HG03280 (cell line): Measurements from ENCODE around the gene BIRC2.

Experiments used
- ATAC-seq: cut with Tn5 transposase; IDR thresholded peaks from one replicate; pipeline ENCODE4 v1.9.1; 2021; ENCODE audit warnings: mild to moderate bottlenecking, moderate library complexity; ENCODE audit not compliant: unreplicated experiment

BIRC2 gene

DNA sequence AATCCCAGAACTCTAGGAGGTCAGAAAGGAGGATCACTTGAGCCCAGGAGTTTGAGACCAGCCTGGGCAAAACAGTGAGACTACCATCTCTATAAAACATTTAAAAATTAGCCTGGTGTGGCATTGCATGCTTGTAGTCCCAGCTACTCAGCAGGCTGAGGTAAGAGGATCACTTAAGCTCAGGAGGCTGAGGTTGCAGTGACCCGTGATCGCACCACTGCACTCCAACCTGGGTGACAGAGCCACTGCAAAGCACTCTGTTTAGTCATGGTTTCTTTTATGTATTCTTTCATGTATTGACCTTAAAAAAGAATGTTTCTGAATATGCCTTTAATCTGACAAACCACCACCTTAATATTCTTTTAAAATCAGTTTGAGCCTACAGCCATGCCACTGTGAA is 52.2 kb downstream of the BIRC2 start:
- ATAC-seq = no peak

DNA sequence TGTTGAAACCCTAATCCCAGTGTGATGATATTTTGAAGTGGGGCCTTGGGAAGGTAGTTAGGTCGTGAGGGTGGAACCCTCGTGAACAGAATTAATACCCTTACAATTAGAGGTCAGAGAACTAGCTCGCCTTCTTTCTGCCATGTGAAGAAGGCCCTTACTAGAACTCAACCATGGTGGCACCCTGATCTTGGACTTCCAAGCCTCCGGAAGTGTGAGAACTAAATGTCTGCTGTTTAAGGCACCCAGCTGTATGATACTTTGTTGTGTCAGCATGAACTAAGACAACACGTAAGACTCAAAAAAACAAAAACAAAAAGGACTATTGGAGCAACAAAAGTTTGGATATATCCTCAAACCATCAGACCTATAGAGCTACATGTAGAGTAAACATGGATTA is 53.6 kb downstream of the BIRC2 start:
- no peak for ATAC-seq

DNA sequence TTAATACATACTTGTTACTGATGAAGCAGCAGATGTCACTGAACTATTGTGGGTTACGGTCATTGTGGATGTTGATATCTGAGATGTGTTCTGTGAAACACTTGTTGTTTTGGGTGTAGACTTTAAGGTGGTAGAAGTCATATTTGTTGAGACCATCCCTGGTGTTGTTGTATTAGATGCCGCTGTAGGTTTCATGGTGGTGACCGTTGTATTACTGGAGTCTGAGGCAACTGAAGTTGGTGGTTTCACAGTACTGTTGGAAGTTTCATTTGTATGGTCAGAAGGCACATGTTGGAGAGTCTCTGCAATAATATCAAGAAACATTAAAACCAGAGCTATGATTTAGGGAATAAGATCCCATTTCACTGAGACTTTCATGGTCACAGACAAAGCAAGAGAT is 54.9 kb downstream of the BIRC2 start:
- ATAC-seq = no peak

- no peak for ATAC-seq
Measured at GRCh38 chr11:102402548-102402947, 55.5 kb downstream of the BIRC2 start.

- no peak for ATAC-seq
Measured at GRCh38 chr11:102405501-102405900, 58.5 kb downstream of the BIRC2 start.

DNA sequence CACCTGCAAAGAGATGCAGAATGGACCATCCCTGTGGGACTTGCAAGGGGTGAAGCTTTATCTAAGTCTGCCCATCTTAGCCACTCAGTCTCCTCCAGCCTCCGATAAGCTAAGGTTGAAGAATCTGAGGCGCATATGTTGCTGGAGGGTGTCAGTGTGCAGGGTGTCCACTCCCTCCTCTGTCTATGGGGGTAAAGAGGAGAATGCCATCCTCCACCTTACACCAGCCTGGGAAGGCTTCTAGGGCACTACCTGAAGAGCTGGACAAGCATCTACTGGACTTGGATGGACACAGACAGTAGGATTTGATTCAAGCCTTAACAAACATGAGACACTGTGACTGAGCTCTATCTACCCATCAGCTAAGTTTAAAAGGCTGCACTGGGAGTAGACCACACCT is 59.1 kb downstream of the BIRC2 start:
- no peak for ATAC-seq

- no peak for ATAC-seq
Measured at GRCh38 chr11:102407901-102408300, 60.9 kb downstream of the BIRC2 start.

GRCh38 chr11:102408339-102408738 is 61.3 kb downstream of the BIRC2 start:
- ATAC-seq = no peak

GRCh38 chr11:102410382-102410784 is 63.4 kb downstream of the BIRC2 start:
- no peak for ATAC-seq

DNA sequence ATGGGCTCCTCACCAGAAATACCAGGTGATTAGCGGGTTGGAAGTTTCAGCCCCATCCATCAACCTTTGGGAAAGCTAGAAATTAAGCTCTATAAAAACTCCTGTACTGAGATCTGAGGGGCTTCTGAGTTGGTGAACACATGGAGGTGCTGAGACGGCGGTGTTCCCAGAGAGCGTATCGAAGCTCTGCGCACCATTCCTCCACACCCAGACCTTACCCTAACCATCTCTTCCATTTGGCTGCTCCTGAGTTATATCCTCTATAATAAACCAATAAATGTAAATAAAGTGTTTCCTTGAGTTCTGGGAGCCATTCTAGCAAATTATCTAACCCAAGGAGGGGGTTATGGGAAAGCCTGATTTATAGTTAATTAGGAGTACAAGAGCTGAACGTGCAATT is 64.1 kb downstream of the BIRC2 start:
- no peak for ATAC-seq

DNA sequence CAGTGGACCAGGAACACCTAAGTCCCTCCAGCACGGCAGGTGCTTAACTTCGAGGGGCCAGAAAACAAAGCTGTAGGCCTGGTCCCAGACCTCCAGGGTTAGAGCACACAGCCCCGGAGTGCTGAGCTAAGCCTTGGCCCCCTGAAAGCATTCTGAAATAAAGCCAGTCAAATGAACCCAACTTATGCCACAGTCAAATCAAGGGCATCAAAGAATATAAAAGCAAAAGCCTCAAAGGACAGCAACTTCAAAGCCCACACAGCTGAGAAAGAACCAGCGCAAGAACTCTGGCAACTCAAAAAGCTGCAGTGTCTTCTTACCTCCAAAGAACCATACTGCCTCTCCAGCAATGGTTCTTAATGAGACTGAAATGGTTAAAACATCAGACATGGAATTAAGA is 66.5 kb downstream of the BIRC2 start:
- no peak for ATAC-seq

GRCh38 chr11:102414559-102414958 is 67.5 kb downstream of the BIRC2 start:
- no peak for ATAC-seq

- ATAC-seq = no peak
Measured at GRCh38 chr11:102415304-102415916, 68.4 kb downstream of the BIRC2 start.

DNA sequence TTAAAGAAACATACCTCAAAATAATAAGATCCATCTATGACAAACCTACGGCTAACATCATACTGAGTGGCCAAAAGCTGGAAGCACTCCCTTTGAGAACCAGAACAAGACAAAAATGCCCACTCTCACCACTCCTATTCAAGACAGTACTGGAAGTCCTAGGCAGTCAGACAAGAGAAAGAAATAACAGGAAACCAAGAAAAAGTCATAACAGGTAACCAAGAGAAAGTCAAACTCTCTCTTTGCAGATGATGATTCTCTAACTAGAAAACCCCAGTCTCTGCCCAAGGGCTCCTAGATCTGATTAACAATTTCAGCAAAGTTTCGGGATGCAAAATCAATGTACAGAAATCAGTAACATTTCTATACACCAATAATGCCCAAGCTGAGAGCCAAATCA is 70.0 kb downstream of the BIRC2 start:
- ATAC-seq = no peak

DNA sequence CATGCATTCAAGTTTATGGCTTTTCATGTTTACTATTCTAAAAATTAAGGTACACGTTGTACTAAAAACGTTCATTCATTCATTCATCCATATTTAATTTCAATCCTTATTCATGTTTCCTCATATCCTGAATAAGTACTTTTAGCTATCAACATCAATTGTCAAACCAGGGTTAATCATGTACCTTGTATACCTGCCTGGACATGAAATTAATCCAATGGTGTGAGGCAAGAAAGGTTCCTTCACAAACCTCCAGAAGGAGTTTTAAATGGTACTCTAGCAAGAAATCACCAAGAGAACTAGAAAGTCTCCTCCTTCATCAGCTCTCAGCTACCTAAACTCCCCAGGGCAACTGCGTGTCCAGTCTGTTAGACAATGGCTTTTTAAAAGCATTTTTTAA is 72.2 kb downstream of the BIRC2 start:
- no peak for ATAC-seq

- ATAC-seq = peak; percentile 54
Measured at GRCh38 chr11:102420547-102420946, 73.5 kb downstream of the BIRC2 start.

- ATAC-seq = no peak
Measured at GRCh38 chr11:102421261-102421660, 74.2 kb downstream of the BIRC2 start.

- no peak for ATAC-seq
Measured at GRCh38 chr11:102422817-102423712, 76.1 kb downstream of the BIRC2 start.

GRCh38 chr11:102423936-102424335 is 76.9 kb downstream of the BIRC2 start:
- no peak for ATAC-seq

DNA sequence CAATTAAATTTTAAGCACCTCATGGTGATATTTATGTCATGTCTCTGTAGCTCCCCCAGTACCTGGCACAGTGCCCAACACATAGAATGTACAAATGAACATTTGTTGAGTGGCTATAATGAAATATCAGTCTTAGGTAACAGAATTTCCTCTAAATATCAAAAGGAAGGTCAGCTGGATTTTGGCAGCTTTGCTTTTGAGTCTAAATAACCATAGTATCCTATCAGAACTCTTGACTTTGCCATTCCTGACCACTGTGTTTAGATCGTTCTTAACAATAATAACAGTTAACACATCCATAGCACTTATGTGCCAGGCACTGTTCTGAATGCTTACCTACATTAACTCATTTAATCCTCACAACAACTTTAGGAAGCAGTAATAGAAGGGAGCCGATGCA is 79.0 kb downstream of the BIRC2 start:
- ATAC-seq = no peak

GRCh38 chr11:102426570-102426969 is 79.6 kb downstream of the BIRC2 start:
- ATAC-seq = no peak

DNA sequence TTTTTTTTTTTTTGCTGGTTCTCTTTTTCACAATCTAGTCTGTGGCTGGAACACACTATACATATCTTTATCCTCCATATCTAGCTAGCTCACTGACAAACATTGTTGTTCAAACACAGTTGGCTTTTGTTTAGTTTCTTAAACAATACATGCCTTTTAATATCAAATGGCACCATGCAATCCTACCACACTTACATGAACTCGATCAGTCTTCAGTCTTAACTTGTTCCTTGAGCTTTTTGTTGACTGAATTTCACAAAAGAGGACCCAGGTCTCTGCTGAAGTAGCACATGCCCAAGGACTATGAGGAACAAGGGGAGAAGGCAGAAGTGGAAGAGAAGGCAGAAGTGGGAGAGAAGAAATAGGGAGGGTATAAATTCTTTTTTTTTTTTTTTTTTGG is 80.1 kb downstream of the BIRC2 start:
- no peak for ATAC-seq
